Ishikawa (cell line): Measurements from ENCODE around the gene FMNL2.

Experiments
- CEBPB ChIP-seq: IDR thresholded peaks from 2 replicates; pipeline ENCODE4 v1.6.1; 2012
- CREB1 ChIP-seq: IDR thresholded peaks from 2 replicates; pipeline ENCODE4 v1.6.1; 2012; ENCODE audit warnings: low read depth
- EGR1 ChIP-seq: IDR thresholded peaks from 2 replicates; pipeline ENCODE4 v1.6.1; 2012
- EP300 ChIP-seq: IDR thresholded peaks from 2 replicates; pipeline ENCODE4 v1.6.1; 2012; ENCODE audit warnings: borderline replicate concordance
- FOXM1 ChIP-seq: IDR thresholded peaks from 2 replicates; pipeline ENCODE4 v1.6.1; 2012; ENCODE audit warnings: low read depth, borderline replicate concordance
- NFIC ChIP-seq: IDR thresholded peaks from 2 replicates; pipeline ENCODE4 v1.6.1; 2012
- RAD21 ChIP-seq: IDR thresholded peaks from 2 replicates; pipeline ENCODE4 v1.6.1; 2012; ENCODE audit warnings: low read depth
- REST ChIP-seq: IDR thresholded peaks from 2 replicates; pipeline ENCODE4 v1.6.1; 2012; ENCODE audit warnings: low read depth, mild to moderate bottlenecking
- TAF1 ChIP-seq: IDR thresholded peaks from 2 replicates; pipeline ENCODE4 v1.6.1; 2012; ENCODE audit warnings: low read depth, mild to moderate bottlenecking
- TCF12 ChIP-seq: IDR thresholded peaks from 2 replicates; pipeline ENCODE4 v1.6.1; 2012; ENCODE audit warnings: low read depth
- TEAD4 ChIP-seq: IDR thresholded peaks from 2 replicates; pipeline ENCODE4 v1.6.1; 2012
- YY1 ChIP-seq: IDR thresholded peaks from 2 replicates; pipeline ENCODE4 v1.6.1; 2012; ENCODE audit warnings: low read depth
- ZBTB7A ChIP-seq: IDR thresholded peaks from 2 replicates; pipeline ENCODE4 v1.6.1; 2012; ENCODE audit warnings: low read depth
- TF ChIP-seq, protein P1 (sequence below): IDR thresholded peaks from 2 replicates; pipeline ENCODE4 v1.6.1; 2012
- TF ChIP-seq, protein P2 (sequence below): IDR thresholded peaks from 2 replicates; pipeline ENCODE4 v1.6.1; 2012

The FMNL2 gene

GRCh38 chr2:152453129-152453911, 118.3 kb downstream of the FMNL2 start:
- TF ChIP-seq TEAD4 (no peak), EGR1 (no peak), CREB1 (no peak), TCF12 (no peak), REST (no peak), NFIC (no peak), TAF1 (no peak)
- TF ChIP-seq, protein P1, sequence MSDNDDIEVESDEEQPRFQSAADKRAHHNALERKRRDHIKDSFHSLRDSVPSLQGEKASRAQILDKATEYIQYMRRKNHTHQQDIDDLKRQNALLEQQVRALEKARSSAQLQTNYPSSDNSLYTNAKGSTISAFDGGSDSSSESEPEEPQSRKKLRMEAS, result no peak

DNA sequence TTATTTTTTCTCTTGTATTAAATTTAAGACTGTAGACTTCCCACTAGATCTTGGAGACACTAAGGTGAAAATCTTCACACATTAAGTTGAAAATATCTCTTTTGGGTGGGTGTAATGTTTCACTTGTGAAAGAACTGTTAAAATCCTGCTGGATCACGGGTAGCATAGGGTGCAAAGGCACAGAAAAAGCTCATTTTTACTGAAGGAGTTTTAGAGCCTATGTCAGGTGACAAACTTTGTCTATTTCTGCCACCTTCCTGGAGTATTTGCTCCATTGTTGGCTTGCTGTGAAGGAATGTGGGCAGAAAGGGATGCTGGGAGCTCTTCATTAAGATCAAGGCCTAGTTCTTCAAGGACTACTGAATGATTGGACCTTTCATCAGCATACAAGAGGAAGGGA, 119.4 kb downstream of the FMNL2 start:
- TF ChIP-seq NFIC (no peak), FOXM1 (no peak), TEAD4 (no peak), RAD21 (no peak), REST (no peak), CREB1 (no peak), TAF1 (no peak), CEBPB (no peak), EGR1 (no peak), EP300 (no peak), ZBTB7A (no peak)
- TF ChIP-seq, protein P1, result no peak

DNA sequence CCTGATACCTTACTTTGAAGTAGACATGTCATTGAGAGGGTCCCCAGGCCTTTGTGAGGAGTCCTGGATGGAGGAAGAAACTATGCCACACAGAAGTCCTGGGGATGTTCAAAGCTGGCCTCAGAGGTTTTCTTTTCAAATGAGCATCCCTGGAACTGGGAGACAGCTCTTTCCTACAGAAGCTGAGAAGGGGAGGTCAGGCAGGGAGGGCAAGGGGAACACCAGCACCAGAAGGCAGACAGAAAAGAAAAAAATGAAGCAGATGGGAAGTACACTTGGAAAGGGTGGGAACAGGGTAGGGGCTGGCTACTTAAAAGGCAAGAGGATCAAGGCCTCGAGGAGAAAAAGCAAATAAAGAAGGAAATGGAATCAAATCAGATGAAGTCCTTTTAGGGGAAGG, 120.0 kb downstream of the FMNL2 start:
- no peak for TF ChIP-seq REST
- no peak for TF ChIP-seq NFIC
- TF ChIP-seq, protein P2, sequence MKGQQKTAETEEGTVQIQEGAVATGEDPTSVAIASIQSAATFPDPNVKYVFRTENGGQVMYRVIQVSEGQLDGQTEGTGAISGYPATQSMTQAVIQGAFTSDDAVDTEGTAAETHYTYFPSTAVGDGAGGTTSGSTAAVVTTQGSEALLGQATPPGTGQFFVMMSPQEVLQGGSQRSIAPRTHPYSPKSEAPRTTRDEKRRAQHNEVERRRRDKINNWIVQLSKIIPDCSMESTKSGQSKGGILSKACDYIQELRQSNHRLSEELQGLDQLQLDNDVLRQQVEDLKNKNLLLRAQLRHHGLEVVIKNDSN, result no peak
- no peak for TF ChIP-seq TCF12
- no peak for TF ChIP-seq RAD21
- TF ChIP-seq TEAD4, result no peak
- TF ChIP-seq CREB1, result no peak
- TF ChIP-seq ZBTB7A, result no peak
- TF ChIP-seq EGR1, result no peak
- TF ChIP-seq, protein P1, result no peak
- no peak for TF ChIP-seq CEBPB
- no peak for TF ChIP-seq EP300
- TF ChIP-seq TAF1, result no peak

DNA sequence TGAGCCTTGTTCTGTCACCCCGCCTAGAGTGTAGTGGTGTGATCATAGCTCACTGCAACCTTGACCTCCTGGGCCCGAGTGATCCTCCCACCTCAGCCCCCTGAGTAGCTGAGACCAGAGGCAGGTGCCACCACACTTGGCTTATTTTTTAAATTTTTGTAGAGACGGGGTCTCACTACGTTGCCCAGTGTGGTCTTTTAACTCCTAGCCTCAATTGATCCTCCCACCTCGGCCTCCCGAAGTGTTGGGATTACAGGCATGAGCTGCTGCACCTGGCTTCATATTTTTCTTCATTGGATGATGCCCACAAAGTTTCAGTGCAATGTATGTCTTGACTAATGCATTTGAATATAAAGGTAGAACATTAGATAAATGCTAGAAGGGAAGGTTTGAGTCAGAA, 120.8 kb downstream of the FMNL2 start:
- TF ChIP-seq RAD21 (no peak), YY1 (no peak)

DNA sequence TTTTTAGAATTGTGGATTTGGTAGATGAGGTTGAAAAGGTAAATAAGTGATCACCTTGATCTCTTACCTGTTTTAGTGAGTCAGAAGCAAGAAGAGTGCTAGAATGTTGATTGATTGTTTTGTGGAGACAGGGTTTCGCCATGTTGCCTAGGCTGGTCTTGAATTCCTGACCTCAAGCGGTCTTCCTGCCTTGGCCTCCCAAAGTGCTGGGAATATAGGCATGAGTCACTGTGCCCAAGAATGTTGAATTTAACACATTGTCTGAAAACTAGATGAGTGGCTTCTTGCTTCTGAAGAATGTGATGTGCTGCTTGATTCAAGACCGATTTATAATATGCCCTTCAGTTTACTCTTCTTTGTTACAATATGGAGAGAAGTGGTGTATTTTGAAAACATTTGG, 121.3 kb downstream of the FMNL2 start:
- no peak for TF ChIP-seq REST
- TF ChIP-seq EGR1, result no peak
- TF ChIP-seq ZBTB7A, result no peak
- TF ChIP-seq TEAD4, result no peak
- no peak for TF ChIP-seq CREB1
- no peak for TF ChIP-seq YY1
- no peak for TF ChIP-seq FOXM1
- TF ChIP-seq RAD21, result no peak
- no peak for TF ChIP-seq NFIC
- TF ChIP-seq, protein P1, result no peak
- TF ChIP-seq CEBPB, result no peak
